ENCODE measurements around the gene MKX. TPM values are rescaled to one million over a fixed set of nuclear protein-coding genes. Genes with fewer than 3 reads are reported as not detected.

MKX gene
- total RNA-seq, 1 experiment from 2014 or later: not detected

GRCh38 chr10:27713941-27714340 is 31.7 kb downstream of the MKX start:
- POLR2A ChIA-PET: no interaction called here
- H3K4me3 ChIP-seq (ENCODE audit: low read depth in 2 of 2, low read length in 2 of 2): no peak overlapping the region
- TF ChIP-seq TCF7L2 (IDR thresholded peaks at IDR 0.05; ENCODE audit: low read depth, low read length) (no peak), REST (IDR thresholded peaks at IDR 0.05; ENCODE audit: insufficient read depth in 1 of 2, low read depth in 2 of 2, low read length in 1 of 2) (no peak), CTCF (IDR thresholded peaks at IDR 0.05) (no peak), SIN3A (IDR thresholded peaks at IDR 0.05; ENCODE audit: borderline replicate concordance, insufficient read depth, low read depth, low read length) (no peak), POLR2AphosphoS5 (IDR thresholded peaks at IDR 0.05; ENCODE audit: low read depth, low read length) (no peak)
- H3K9me3 ChIP-seq (ENCODE audit: control insufficient read depth, insufficient read depth, low read depth, low read length): no peaks in the 10 kb centered on the region
- CTCF ChIA-PET: no interaction called here
- in situ Hi-C loops (cut with HindIII; ENCODE audit: low pct_unique_long_range_greater_than_20kb, low sequenced_read_pairs): no loop called here
- no peaks in the 10 kb centered on the region for H3K4me1 ChIP-seq (ENCODE audit: control insufficient read depth, insufficient read depth, low read length)
- no peak overlapping the region for H3K27ac ChIP-seq (ENCODE audit: low read length)
- ATAC-seq (no peak), DNase-seq (ENCODE audit: low read depth, low spot score) (no peak)
- intact Hi-C loops (cut with micrococcal nuclease; ENCODE audit: unreplicated experiment): no loop called here
- H3K36me3 ChIP-seq (ENCODE audit: control insufficient read depth, insufficient read depth, low read length): no peaks in the 10 kb centered on the region
- no peaks in the 10 kb centered on the region; the same call in 1 of the 2 replicates for H3K27me3 ChIP-seq (ENCODE audit: control insufficient read depth, insufficient read depth, low read length)
- BruUV-seq (replicated peaks): no TSS peak

- no peak for DNase-seq (ENCODE audit: low read depth, low spot score)
- ATAC-seq: no peak
- no TSS peak for BruUV-seq (replicated peaks)
- H3K27me3 ChIP-seq (ENCODE audit: control insufficient read depth, insufficient read depth, low read length): no peaks in the 10 kb centered on the region; the same call in 1 of the 2 replicates
- POLR2A ChIA-PET: no interaction called here
- no peak overlapping the region for H3K4me3 ChIP-seq (ENCODE audit: low read depth in 2 of 2, low read length in 2 of 2)
- TF ChIP-seq REST (IDR thresholded peaks at IDR 0.05; ENCODE audit: insufficient read depth in 1 of 2, low read depth in 2 of 2, low read length in 1 of 2) (no peak), CTCF (IDR thresholded peaks at IDR 0.05) (no peak), SIN3A (IDR thresholded peaks at IDR 0.05; ENCODE audit: borderline replicate concordance, insufficient read depth, low read depth, low read length) (no peak), TCF7L2 (IDR thresholded peaks at IDR 0.05; ENCODE audit: low read depth, low read length) (no peak), POLR2AphosphoS5 (IDR thresholded peaks at IDR 0.05; ENCODE audit: low read depth, low read length) (no peak)
- H3K27ac ChIP-seq (ENCODE audit: low read length): no peak overlapping the region
- intact Hi-C loops (cut with micrococcal nuclease; ENCODE audit: unreplicated experiment): no loop called here
- H3K36me3 ChIP-seq (ENCODE audit: control insufficient read depth, insufficient read depth, low read length): no peaks in the 10 kb centered on the region
- CTCF ChIA-PET: no interaction called here
- no peaks in the 10 kb centered on the region for H3K9me3 ChIP-seq (ENCODE audit: control insufficient read depth, insufficient read depth, low read depth, low read length)
- in situ Hi-C loops (cut with HindIII; ENCODE audit: low pct_unique_long_range_greater_than_20kb, low sequenced_read_pairs): no loop called here
- no peaks in the 10 kb centered on the region for H3K4me1 ChIP-seq (ENCODE audit: control insufficient read depth, insufficient read depth, low read length)
Measured at GRCh38 chr10:27710014-27710413, 35.6 kb downstream of the MKX start.

Measured in Panc1 (cell line).